HG03571 (cell line): ENCODE data around the gene SENP3.
A peak's percentile ranks its signal among the peaks of the same experiment; 100 is the strongest.

Experiments used
- ATAC-seq: cut with Tn5 transposase; IDR thresholded peaks from one replicate; pipeline ENCODE4 v1.9.1; 2021; ENCODE audit not compliant: unreplicated experiment

SENP3 gene

GRCh38 chr17:7555320-7555948 is 6.3 kb upstream of the SENP3 start:
- no peak for ATAC-seq

GRCh38 chr17:7556627-7557026 is 5.1 kb upstream of the SENP3 start:
- ATAC-seq: no peak

GRCh38 chr17:7557147-7557764 is 4.5 kb upstream of the SENP3 start:
- no peak for ATAC-seq

- no peak for ATAC-seq
Measured at GRCh38 chr17:7557775-7558543, 3.8 kb upstream of the SENP3 start.

GRCh38 chr17:7558544-7559319 is 3.0 kb upstream of the SENP3 start, which contains the start of gene TNFSF13:
TNFSF13 (plus strand) TSS chr17:7558750; CDS start chr17:7559040, 290 bp downstream.
- no peak for ATAC-seq

- ATAC-seq: no peak
Measured at GRCh38 chr17:7559320-7560171, 2.2 kb upstream of the SENP3 start.

GRCh38 chr17:7560172-7561027 is 1.3 kb upstream of the SENP3 start:
- ATAC-seq: no peak

- ATAC-seq: no peak
Measured at GRCh38 chr17:7561028-7561575, 617 bp upstream of the SENP3 start.

GRCh38 chr17:7562208-7562605 is 488 bp downstream of the SENP3 start:
- ATAC-seq: no peak

- no peak for ATAC-seq
Measured at GRCh38 chr17:7563115-7563869, 1.6 kb downstream of the SENP3 start.

- ATAC-seq: no peak
Measured at GRCh38 chr17:7569571-7569970, 7.9 kb downstream of the SENP3 start.

- no peak for ATAC-seq
Measured at GRCh38 chr17:7570351-7570750, 8.6 kb downstream of the SENP3 start.

- ATAC-seq: no peak
Measured at GRCh38 chr17:7572338-7572587, 10.5 kb downstream of the SENP3 start.

- ATAC-seq: peak; percentile 85
Measured at GRCh38 chr17:7572588-7573323, 11.0 kb downstream of the SENP3 start.

GRCh38 chr17:7573324-7574080 is 11.8 kb downstream of the SENP3 start:
- no peak for ATAC-seq

- no peak for ATAC-seq
Measured at GRCh38 chr17:7574176-7574953, 12.6 kb downstream of the SENP3 start.

- no peak for ATAC-seq
Measured at GRCh38 chr17:7575481-7575883, 13.8 kb downstream of the SENP3 start.
